Vagina (tissue), 2 donors: ENCODE measurements around the gene EPB41L3.

Experiments used
- POLR2A ChIP-seq, 2 donors: fragments of 450-650 bp; IDR thresholded peaks; one replicate each; pipeline ENCODE4 v1.6.1; 2017; ENCODE audit warnings: antibody characterized with exemption in 2 of 2, mild to moderate bottlenecking in 2 of 2, moderate library complexity in 2 of 2
- POLR2AphosphoS5 ChIP-seq, 2 donors: sonication (generic); formaldehyde crosslinking; IDR thresholded peaks; one replicate each; pipeline ENCODE4 v1.9.0; 2017; ENCODE audit warnings: antibody characterized with exemption in 2 of 2, mild to moderate bottlenecking in 2 of 2, low read depth in 1 of 2; ENCODE audit not compliant: insufficient read depth in 1 of 2
- TF ChIP-seq, protein P1 (sequence below), 3 experiments: fragments of 450-650 bp in 2 of 3; fragments of 200-600 bp in 1 of 3; sonication (generic) in 1 of 3; IDR thresholded peaks; one replicate each; pipeline ENCODE4 v1.5.1; 2017 to 2019; ENCODE audit warnings: antibody characterized with exemption in 3 of 3, mild to moderate bottlenecking in 2 of 3, moderate library complexity in 2 of 3

DNA sequence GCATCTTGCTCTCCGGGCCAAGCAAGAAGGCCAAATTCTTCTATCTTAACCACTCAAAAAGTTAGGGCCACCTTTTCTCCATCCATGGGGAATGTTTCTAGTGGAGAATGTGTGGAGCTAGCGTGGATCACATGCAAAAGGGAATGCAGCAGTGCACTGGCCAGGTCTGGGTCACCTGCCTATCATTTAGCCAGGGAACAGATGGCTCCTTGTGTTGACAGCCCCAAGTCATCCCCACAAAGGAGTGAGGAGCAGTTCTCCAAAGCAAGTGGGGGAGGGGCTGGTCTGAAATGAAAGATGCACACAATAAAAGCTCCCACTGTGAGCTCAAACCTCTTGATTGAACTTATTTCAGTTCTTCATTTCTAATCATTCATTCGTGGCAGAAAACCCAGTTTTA is 19.1 kb downstream of the EPB41L3 start:
- TF ChIP-seq, protein P1, sequence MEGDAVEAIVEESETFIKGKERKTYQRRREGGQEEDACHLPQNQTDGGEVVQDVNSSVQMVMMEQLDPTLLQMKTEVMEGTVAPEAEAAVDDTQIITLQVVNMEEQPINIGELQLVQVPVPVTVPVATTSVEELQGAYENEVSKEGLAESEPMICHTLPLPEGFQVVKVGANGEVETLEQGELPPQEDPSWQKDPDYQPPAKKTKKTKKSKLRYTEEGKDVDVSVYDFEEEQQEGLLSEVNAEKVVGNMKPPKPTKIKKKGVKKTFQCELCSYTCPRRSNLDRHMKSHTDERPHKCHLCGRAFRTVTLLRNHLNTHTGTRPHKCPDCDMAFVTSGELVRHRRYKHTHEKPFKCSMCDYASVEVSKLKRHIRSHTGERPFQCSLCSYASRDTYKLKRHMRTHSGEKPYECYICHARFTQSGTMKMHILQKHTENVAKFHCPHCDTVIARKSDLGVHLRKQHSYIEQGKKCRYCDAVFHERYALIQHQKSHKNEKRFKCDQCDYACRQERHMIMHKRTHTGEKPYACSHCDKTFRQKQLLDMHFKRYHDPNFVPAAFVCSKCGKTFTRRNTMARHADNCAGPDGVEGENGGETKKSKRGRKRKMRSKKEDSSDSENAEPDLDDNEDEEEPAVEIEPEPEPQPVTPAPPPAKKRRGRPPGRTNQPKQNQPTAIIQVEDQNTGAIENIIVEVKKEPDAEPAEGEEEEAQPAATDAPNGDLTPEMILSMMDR (IDR thresholded peaks at IDR 0.05) = no peak
- TF ChIP-seq POLR2AphosphoS5 (IDR thresholded peaks at IDR 0.05; ENCODE audit: insufficient read depth in 1 of 2, low read depth in 1 of 2) (no peak), POLR2A (IDR thresholded peaks at IDR 0.05) (no peak)
